K562 treated with DMSO at 1 percent for 48 hours (cell line): ENCODE measurements around the gene CEP126. TPM values are rescaled to one million over a fixed set of nuclear protein-coding genes. Genes with fewer than 3 reads are reported as not detected.

Source experiments
- total RNA-seq: library from RNA; unstranded; fragments of 300-600 nt; gene quantifications from 2 replicates; pipeline ENCODE4 v1.2.3, GENCODE V29; 2022; ENCODE audit warnings: low replicate concordance; ENCODE audit errors: extremely low read depth

CEP126 gene, protein sequence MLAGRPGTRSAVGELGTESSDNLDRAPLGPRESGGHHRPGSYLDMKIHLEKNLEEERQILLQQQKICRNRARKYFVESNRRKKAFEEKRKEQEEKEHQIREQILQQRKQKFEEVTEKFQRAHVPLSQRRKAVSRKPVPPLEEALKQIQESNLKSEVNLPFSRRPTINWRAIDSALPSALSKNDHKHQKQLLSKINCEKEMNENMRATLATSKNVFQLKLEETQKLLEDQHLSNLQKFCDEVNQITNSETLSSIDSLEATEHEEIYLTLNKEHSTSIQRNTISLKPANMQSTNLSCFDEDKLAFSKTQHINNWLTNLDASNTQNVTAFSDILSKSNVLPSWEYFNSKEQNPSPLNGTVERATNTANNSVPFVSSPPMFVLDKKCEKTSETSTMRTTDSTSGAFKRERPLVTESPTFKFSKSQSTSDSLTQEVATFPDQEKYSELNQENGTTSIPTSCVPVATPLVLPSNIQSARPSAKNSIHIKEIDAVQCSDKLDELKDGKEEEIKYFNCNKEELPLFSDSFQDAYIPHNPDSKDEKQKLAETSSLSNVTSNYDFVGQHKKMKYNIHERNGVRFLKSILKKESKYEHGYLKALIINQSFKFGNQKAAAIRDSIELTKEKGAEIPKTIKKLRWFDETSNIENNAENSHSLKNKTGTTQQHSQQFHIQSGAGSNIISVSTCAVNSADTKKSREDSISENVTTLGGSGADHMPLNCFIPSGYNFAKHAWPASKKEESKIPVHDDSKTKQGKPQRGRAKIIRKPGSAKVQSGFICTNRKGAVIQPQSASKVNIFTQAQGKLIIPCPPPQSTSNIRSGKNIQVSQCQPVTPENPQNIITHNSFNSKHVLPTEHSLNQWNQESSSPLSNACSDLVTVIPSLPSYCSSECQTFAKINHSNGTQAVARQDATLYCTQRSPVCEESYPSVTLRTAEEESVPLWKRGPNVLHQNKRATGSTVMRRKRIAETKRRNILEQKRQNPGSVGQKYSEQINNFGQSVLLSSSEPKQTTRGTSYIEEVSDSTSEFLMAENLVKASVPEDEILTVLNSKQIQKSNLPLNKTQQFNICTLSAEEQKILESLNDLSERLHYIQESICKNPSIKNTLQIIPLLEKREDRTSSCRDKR
- total RNA-seq: not detected in 2 replicates

DNA sequence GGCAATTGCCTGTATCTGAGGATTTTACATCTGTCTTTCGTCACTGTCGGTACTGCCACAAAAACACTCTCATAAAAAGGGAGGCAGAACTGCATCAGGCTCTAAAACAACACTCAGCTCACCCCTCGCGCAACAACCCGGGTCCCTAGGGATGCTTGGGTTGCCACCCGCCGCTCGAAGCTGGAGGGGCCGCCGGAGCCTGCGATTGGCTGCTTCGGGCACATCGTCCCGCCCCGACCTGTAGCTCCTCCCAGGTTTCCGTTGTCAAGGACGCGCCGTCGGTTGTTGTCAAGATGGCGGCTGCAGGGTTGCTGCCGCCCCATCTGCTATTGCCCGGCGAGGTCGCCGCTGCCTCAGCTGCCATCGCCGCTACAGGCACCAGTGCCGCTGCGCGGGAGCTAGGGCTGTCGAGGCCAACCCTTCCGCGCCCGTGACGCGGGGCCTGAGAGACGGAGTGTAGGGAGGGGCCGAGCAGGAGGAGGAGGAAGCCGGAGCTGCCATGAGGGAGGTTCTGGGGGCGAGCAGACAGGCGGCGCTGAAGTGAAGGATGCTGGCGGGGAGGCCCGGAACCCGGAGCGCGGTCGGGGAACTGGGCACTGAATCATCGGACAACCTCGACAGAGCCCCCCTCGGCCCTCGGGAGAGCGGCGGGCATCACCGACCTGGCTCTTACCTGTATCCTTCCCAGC is at the start of gene CEP126:
Gene CEP126, plus strand, starts transcription at position 273 of the 689 bp plus-strand sequence. Its CDS starts 275 bp downstream, at position 548.

GRCh38 chr11:101916422-101916821 is 1.6 kb downstream of the CEP126 start, which contains the start of gene ANGPTL5:
Gene ANGPTL5 (minus strand): TSS chr11:101916522. CDS start chr11:101907909, 8,613 bp downstream.

GRCh38 chr11:102047305-102047924 is 132.6 kb downstream of the CEP126 start, which contains the start of gene CFAP300:
Gene CFAP300 (plus strand): TSS chr11:102047437. CDS start chr11:102047471, 34 bp downstream.

Other genes with a start within 250 kb of the CEP126 start
- not detected in 2 replicates for gene ANGPTL5, start 1.5 kb downstream of the CEP126 start, total RNA-seq
- gene CFAP300, start 132.4 kb downstream of the CEP126 start, total RNA-seq: not detected in 2 replicates
- gene YAP1, start 195.4 kb downstream of the CEP126 start, total RNA-seq: not detected in 2 replicates